ENCODE measurements around the gene C1orf167.
A peak's percentile ranks its signal among the peaks of the same experiment; 100 is the strongest.

Gene C1orf167

DNA sequence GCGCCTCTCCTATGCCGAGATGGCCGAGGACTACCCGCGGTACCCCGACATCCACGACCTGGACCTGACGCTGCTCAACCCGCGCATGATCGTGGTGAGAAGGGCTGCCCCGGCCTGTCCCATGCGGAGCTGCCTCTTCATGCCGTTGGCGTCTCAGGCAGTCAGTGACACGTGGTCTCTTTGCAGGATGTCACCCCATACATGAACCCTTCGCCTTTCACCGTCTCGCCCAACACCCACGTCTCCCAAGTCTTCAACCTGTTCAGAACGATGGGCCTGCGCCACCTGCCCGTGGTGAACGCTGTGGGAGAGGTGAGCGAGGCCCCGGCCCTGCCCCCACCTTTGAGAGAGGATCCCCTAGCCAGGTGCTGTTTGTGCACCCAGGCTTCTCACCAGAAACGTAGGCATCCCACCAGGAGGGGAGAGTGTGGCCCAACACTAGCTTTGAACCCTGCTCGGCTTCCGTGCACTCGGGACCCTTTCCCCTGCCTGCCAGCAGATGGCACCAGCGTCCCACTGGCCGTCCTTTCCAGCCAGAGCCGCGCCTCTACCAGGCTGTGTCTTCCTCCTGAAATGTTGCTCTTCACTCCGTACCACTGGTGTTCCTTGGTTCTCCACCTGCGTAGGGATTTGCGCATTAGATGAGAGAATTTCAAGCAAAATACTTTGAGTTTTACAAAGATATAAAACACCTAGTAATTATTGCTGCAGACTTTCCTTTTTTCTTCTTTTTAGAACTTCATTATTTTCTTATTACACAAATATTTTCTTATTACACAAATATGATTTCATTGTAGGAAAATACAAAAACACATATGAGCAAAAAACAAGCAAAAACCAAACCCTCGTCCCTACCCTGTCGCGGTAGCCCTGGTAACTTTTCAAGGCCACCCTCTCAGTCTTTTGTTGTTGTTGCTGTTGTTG lies 76.6 kb downstream of the C1orf167 start:
- peak; percentile 85 for DNase-seq

Measured in hematopoietic multipotent progenitor cell treated with erythropoietin and hydrocortisone succinate and interleukin-3 and kit ligand, for 6 days (in vitro differentiated cells).